ENCODE measurements around the gene MTUS2. TPM values are rescaled to one million over a fixed set of nuclear protein-coding genes. Genes with fewer than 3 reads are reported as not detected.

The MTUS2 gene
- total RNA-seq, 6 donors from 2014 or later, result 0.11 to 1.6 (median 0.20) TPM; not detected in 1

DNA sequence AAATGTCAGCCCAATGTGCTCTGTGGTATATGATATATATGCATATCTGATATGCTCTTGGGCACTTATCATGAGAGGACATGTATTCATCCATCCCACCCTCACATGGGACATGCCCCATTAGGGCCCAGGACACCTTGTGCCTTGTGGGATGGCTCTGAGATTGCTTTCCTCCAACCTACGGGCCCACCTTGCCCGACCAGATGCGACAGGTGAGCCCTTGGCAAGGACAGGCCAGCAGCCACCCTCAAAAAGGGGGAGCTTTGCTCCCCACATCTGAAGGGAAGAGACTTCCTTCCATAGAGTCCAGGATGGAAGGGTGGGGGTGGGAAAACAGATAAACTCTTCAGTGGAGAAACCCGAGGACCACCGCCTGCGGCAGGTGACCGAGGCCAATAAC lies 716.7 kb downstream of the MTUS2 start:
- Histone ChIP-seq H3K9me3 (no peaks in the 10 kb centered on the region), H3K4me1 (no peaks in the 10 kb centered on the region), H3K27ac (no peak overlapping the region), H3K36me3 (no peaks in the 10 kb centered on the region), H3K27me3 (no peaks in the 10 kb centered on the region), H3K4me3 (no peak overlapping the region)
- DNase-seq, result no peak
- WGBS, 2 donors, result 77 to 96% methylated on average over 5 to 6 of the region's 7 CpGs
- TF ChIP-seq EP300 (IDR thresholded peaks at IDR 0.05), result no peak
- TF ChIP-seq POLR2AphosphoS5 (IDR thresholded peaks at IDR 0.05), result no peak
- TF ChIP-seq, protein P1, sequence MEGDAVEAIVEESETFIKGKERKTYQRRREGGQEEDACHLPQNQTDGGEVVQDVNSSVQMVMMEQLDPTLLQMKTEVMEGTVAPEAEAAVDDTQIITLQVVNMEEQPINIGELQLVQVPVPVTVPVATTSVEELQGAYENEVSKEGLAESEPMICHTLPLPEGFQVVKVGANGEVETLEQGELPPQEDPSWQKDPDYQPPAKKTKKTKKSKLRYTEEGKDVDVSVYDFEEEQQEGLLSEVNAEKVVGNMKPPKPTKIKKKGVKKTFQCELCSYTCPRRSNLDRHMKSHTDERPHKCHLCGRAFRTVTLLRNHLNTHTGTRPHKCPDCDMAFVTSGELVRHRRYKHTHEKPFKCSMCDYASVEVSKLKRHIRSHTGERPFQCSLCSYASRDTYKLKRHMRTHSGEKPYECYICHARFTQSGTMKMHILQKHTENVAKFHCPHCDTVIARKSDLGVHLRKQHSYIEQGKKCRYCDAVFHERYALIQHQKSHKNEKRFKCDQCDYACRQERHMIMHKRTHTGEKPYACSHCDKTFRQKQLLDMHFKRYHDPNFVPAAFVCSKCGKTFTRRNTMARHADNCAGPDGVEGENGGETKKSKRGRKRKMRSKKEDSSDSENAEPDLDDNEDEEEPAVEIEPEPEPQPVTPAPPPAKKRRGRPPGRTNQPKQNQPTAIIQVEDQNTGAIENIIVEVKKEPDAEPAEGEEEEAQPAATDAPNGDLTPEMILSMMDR (IDR thresholded peaks at IDR 0.05), result no peak
- no peak for TF ChIP-seq POLR2A (IDR thresholded peaks at IDR 0.05)
- no peak for ATAC-seq (ENCODE audit: low FRiP score in 2 of 2)

DNA sequence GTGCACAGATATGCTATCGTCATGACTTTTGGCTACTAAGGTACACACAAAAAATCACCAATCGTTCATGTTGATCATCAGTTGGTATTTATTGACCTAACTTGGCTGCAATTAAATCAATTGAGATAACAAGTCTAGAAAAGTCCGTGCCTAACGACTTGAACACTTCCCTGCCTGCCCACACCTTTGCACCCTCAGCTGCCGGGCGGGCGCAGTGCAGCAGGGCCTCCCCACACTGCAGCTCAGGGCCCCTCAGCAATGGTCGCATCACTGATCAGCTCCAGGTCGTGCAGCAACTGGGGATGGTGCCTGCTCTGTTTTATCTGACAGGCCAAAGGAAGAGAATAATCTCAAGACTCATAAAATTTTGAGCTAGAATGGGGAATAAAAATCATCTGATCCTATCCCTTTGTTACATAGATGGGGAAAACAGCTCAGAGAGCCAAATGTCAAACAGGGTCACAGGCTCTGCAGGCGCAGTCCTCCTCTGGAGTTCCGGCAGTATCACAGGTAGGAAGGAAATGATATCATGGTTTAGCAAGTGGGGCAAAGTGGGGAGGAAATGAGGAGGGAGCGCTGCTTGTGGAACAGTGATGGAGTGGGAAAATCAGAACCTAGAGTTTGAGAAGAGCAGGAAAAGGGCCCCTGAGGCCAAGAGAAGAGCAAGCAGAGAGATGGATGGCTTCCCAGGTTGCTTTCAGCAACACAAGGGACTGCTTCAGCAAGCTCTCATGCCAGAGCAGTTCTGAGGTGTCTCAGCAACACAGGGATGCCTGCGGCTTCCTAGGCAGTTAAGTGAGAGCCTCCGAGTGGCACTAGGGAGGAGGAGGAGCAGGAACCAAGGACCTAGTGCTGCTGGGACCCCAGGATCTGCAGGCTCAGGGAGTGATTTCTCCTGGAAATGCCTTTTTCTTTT lies 717.9 kb downstream of the MTUS2 start:
- DNase-seq (no peak), ATAC-seq (ENCODE audit: low FRiP score in 2 of 2) (no peak)
- WGBS, 2 donors, result 79 to 86% methylated on average over 14 of the region's 14 CpGs
- Histone ChIP-seq H3K27ac (no peak overlapping the region), H3K27me3 (no peaks in the 10 kb centered on the region), H3K4me3 (no peak overlapping the region), H3K36me3 (no peaks in the 10 kb centered on the region), H3K4me1 (no peaks in the 10 kb centered on the region), H3K9me3 (no peaks in the 10 kb centered on the region)
- no peak for TF ChIP-seq POLR2AphosphoS5 (IDR thresholded peaks at IDR 0.05)
- TF ChIP-seq, protein P1 (IDR thresholded peaks at IDR 0.05), result no peak
- TF ChIP-seq EP300 (IDR thresholded peaks at IDR 0.05), result no peak
- TF ChIP-seq POLR2A (IDR thresholded peaks at IDR 0.05), result no peak

DNA sequence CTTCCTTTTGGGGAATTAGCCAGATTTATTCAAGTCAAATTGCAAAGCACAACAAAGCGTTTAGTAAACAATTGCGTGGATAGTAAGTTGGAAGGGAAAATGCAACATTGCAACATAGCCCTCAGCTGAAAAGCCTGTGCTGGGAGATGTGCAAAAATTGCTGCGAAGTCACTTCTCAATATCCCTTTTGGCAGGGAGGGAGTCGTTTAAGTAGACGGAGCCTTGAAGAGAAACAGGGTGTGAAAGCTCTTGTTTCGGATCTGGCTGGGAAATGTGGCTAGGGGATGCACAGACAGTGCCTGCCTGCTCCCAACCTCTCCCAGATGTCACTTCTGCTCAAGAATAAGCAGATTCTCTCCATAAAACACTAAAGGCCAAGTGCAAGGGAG lies 718.5 kb downstream of the MTUS2 start:
- DNase-seq (no peak), ATAC-seq (ENCODE audit: low FRiP score in 2 of 2) (no peak)
- no peak overlapping the region for H3K4me3 ChIP-seq
- H3K36me3 ChIP-seq, result no peaks in the 10 kb centered on the region
- H3K27me3 ChIP-seq, result no peaks in the 10 kb centered on the region
- WGBS, 2 donors, result 73 to 74% methylated on average over 6 of the region's 6 CpGs
- no peak overlapping the region for H3K27ac ChIP-seq
- no peaks in the 10 kb centered on the region for H3K9me3 ChIP-seq
- TF ChIP-seq POLR2AphosphoS5 (IDR thresholded peaks at IDR 0.05) (no peak), POLR2A (IDR thresholded peaks at IDR 0.05) (no peak), EP300 (IDR thresholded peaks at IDR 0.05) (no peak)
- TF ChIP-seq, protein P1 (IDR thresholded peaks at IDR 0.05), result no peak
- H3K4me1 ChIP-seq, result no peaks in the 10 kb centered on the region

DNA sequence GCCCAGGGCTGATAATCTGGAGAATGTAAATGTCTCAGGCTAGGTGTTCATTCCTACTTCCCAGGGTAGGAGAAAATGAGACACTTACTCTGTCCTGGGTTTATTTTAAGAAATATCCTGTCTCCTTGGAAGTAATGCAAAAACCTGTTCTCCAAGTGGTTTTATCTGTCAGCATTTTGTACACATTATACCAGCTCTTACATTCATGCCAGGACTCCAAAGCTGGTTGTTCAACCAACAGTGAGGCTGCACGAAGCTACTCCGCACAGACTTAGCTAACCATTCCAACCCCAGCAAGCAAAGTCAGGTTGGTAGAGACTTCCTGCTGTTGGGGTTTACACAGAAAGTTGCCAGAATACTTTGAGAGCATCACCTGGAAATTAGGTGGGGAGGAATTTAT lies 719.7 kb downstream of the MTUS2 start:
- 79 to 89% methylated on average over 2 of the region's 2 CpGs for WGBS, 2 donors
- H3K36me3 ChIP-seq, result no peaks in the 10 kb centered on the region
- H3K4me3 ChIP-seq, result no peak overlapping the region
- no peak for DNase-seq
- no peaks in the 10 kb centered on the region for H3K4me1 ChIP-seq
- ATAC-seq (ENCODE audit: low FRiP score in 2 of 2), result no peak
- no peak overlapping the region for H3K27ac ChIP-seq
- no peaks in the 10 kb centered on the region for H3K27me3 ChIP-seq
- no peak for TF ChIP-seq POLR2A (IDR thresholded peaks at IDR 0.05)
- TF ChIP-seq EP300 (IDR thresholded peaks at IDR 0.05), result no peak
- TF ChIP-seq, protein P1 (IDR thresholded peaks at IDR 0.05), result no peak
- no peak for TF ChIP-seq POLR2AphosphoS5 (IDR thresholded peaks at IDR 0.05)
- H3K9me3 ChIP-seq, result no peaks in the 10 kb centered on the region

DNA sequence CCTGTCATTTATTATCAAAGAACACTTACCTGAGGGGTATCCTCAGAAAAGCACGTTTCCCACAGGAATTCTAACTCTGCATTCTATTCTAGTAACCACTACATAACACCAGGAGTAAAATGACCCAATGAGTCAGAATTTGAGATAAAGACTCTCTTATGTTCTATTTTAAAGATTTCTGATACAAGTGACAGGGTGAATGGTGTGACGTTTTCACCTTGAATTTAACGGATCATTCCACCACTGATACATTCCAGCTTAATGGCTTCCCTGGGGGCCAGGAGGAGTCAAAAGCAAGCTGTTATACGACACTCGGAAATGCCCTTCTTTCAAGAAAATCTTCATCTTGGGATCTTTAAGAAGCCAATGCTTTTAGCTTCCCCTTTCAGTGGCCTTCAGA lies 720.2 kb downstream of the MTUS2 start:
- ATAC-seq (ENCODE audit: low FRiP score in 2 of 2) (no peak), DNase-seq (no peak)
- Histone ChIP-seq H3K4me3 (no peak overlapping the region), H3K9me3 (no peaks in the 10 kb centered on the region), H3K4me1 (no peaks in the 10 kb centered on the region), H3K27ac (no peak overlapping the region), H3K36me3 (no peaks in the 10 kb centered on the region), H3K27me3 (no peaks in the 10 kb centered on the region)
- no peak for TF ChIP-seq EP300 (IDR thresholded peaks at IDR 0.05)
- no peak for TF ChIP-seq POLR2AphosphoS5 (IDR thresholded peaks at IDR 0.05)
- TF ChIP-seq POLR2A (IDR thresholded peaks at IDR 0.05), result no peak
- TF ChIP-seq, protein P1 (IDR thresholded peaks at IDR 0.05), result no peak
- 73 to 91% methylated on average over 5 of the region's 5 CpGs for WGBS, 2 donors
